NCI-H1105 treated with DMSO at 0.1 percent for 48 hours (cell line): Measurements from ENCODE around the gene TTC28.

Source experiments
- DNase-seq: peaks from one replicate; lab custom pipeline; 2025; lab: John Stamatoyannopoulos, UW

TTC28 gene

DNA sequence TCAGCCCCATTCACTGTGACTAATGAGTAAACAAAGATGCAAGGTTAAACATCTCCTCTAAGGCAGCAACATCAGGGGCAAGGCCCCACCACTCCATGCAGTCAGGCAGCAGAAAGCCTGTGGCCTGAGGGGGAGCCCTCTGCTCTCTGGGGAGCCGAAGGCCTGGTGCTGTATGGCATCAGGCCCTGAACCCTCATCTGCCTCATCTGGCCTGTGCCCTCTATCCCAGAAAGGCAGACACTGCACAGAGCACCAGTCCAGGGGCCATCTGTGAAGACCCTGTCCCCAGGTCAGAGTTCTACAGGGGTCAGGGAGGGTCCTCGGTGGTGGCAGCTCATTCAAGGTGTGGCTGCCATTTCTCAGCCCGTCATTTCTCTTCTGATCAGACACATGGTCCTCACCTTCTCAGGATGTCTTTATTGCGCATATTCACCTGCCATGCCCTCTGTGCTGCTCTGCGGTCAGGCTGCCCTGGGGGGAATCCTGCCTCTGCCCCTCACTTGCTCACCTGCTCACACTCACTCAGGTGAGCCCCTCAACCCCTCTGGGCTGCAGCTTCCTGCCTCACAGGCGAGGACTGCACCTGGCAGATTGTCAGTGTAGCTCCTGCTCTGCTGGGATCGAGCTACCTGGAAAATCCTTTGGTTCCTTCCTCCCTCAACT is 657.5 kb downstream of the TTC28 start:
- DNase-seq = no peak

DNA sequence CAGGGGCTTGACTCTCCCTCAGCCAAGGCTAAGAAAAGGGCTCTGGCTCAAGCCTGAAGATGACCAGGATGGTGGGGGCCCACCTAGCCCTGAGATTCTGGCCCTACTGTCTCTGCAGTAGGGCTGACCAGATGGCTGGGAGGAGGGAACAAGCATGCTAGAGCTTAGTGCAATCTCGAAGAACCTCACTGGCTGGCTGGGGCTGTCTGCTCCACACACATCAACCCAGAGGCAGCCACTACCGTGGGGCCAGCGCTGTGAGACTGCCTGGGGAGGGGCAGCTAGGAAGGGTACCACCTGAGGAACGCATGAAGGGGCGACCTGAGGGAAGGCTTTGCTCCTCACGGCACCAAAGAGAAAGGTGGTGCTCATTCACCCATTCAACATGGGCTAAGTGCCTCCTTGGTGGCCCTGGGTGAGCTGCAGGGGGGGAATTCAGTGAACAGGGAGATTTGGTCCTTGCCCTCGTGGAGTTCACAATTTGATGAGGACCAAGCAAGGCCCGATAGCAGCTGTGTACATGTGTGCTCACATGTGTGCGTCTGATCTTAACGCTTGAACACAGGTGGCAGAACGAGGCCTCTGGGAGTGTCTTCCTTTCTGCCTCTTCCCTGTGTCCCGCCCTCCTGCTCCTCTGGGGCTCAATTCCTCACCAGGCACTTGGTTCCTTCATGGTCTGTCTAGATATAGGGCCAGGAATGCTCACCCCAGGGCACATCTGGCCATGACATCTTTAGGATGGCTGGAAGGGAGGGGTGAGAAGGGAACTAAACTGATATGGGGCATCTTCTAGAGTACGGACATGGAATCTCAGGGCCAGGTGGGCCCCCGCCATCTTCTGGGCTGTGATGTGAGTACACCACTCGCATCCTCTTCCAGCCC is 658.3 kb downstream of the TTC28 start:
- no peak for DNase-seq

GRCh38 chr22:28019881-28020861 is 659.5 kb downstream of the TTC28 start:
- DNase-seq = peak; percentile 23

- no peak for DNase-seq
These were observed 660.3 kb downstream of the TTC28 start for GRCh38 chr22:28019360-28019759.

- DNase-seq = no peak
These were observed 661.1 kb downstream of the TTC28 start for GRCh38 chr22:28018461-28018927.

GRCh38 chr22:28017859-28018258 is 661.8 kb downstream of the TTC28 start:
- DNase-seq = no peak

DNA sequence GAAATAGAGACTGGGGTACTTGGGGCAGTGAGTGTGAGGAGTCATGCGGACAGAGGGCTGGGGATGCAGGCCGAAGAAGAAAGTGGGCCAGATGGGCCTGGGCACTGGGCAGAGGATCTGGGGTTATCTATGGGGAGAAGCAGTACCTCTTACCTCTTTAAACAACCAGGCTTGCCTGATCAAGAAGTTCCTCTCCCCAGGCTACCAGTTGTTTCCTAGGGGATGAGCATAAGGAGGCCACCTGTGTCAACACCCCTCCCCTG is 662.2 kb downstream of the TTC28 start:
- no peak for DNase-seq

- no peak for DNase-seq
These were observed 662.7 kb downstream of the TTC28 start for GRCh38 chr22:28016781-28017557.

GRCh38 chr22:28015676-28016601 is 663.7 kb downstream of the TTC28 start:
- no peak for DNase-seq

DNA sequence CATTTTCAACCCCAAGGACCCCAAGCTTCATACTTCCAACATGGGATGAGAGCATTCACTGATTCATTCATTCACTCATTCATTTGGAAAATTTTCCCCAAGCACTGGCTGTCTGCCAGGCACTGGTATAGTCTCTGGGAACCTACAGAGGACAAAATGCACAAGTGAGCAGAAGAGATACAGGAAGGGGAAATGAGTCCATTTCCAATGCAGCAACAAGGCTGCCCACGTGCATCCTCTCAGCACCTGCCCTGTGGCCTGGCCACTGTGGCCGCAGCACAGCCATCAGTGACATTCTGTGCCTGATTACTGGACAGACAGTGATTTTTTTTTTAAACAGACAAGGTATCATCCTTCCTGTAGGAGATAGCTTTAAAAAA is 664.6 kb downstream of the TTC28 start:
- DNase-seq = no peak

DNA sequence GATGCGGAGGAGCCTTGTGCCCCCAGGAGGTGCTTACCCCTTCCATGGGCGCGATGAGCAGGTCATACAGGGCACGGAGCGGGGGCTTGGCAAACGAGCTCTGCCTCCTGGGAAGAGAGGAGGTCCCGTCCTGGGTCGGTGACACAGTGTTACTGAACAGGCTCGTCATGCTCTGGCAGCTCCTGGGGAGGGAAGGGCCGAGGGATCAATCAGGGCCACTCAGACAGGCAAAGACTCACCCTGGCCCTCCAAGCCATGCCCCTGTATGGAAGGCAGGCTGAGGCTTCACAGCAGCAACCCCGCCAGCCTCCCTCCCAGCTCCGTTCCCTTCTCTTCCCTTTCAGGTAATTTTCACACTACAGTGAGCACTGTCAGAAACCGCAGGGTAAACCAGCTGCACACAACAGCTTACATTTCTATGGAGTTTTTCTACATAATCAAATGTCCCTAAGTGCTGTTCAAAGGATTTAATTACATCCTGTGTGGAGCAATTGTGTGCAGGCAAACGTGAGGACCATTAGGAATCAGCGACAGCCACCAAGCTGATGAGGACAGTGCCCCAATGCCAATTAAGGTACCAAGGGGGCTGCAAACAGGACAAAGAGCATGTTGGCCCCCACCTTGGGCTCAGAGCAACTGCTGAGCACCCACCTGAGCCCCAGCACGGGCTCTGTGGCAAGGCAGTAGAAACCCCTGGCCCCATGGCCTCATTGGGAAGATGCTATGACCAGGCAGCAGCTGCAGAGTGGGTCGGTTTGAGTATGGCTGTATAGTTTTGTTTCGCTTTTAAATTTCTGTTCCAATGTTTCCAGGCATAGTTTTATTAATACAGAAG is 665.2 kb downstream of the TTC28 start:
- DNase-seq = peak; percentile 84

- no peak for DNase-seq
These were observed 666.0 kb downstream of the TTC28 start for GRCh38 chr22:28013611-28014010.

DNA sequence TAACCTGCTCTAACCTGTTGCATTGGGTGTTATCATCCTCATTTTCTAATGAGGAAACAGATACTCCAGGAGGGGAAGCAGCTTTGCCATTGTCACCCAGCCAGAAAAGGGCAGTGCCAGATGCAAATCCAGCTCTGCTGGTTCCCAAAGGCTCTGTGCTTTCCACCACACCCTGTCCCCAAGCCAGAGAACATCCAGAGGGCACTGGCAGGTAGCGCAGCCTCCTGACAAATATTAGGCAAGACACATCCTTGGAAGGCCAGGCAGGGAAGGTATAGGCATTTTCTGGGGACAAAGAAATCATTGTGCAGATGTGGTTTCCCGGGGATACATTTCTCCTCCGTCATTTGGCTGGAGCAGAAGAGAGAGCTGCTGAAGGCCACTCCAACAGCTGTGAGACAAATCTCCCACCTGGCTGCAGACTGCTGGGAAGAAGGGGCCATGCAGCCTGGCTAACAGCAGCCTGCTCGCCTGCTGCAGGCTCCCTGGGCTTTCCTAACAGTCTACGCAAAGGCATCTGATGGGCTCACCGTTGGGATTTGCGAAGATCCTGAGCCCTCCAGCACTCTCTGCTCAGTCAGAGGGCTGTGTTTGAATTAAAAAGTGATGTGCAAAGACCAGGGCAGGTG is 666.7 kb downstream of the TTC28 start:
- DNase-seq = no peak

DNA sequence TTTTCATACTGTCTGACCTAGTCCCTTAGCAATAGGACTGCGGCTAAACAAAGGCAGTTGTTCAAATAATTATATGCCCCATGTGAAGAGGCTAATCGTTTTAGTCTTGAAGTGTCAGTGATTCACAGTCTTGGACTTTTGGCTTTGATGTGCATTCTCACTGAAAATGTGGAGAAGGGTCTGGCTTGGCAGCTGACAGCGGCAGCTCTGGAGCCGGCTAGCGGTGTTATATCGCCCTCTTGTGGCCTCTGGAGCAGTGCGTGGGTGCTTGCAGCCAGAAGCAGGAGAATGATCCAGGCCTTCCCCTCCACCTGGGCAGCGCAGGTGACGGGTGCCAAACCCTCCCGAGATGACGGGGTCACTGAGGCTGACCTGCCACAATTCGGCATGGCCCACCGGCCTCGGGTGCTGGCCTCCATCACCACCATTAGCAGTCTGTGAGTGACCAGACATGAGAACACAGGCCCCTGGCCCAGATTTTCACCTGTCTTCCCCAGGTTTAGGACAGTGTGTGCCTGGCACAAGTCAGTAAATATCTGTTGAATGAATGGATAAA is 670.3 kb downstream of the TTC28 start:
- peak; percentile 72 for DNase-seq

DNA sequence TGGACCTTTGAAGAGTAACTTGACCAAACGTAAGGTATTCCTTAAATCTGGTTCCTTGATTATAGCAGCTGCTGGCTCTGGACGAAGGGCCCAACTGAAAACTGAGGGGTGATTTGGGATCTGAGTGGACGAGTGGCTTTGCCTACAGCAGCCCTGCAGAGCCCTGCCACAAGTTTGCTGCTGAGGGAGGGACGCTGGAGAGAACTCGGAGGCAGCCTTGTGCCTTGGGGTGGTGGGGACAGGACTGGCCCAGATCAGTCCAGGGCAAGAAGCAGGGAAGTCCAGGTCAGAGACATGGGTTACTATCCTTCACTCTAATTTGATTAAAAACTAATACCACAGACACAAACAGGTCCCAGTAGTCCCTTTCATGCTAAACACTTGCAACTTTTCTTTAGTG is 671.0 kb downstream of the TTC28 start:
- no peak for DNase-seq

DNA sequence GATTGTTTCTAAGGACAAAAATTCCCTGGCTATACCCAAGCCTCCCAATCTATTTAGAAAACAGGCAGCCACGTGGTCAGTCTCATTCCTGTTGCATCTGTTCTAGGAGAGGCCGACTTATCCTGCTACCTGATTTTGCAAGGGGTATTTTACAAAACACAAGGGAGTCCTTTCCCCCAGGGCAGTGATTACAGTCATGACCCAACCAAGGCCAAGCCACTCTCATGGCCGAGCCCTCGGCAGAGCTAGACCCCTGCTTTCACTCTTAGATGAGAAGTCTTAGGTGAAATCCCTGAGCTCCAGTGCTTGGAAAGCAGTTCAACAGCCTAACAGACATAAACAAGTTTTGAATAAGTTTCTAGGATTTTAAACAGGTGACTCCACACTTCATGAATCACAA is 671.6 kb downstream of the TTC28 start:
- no peak for DNase-seq

DNA sequence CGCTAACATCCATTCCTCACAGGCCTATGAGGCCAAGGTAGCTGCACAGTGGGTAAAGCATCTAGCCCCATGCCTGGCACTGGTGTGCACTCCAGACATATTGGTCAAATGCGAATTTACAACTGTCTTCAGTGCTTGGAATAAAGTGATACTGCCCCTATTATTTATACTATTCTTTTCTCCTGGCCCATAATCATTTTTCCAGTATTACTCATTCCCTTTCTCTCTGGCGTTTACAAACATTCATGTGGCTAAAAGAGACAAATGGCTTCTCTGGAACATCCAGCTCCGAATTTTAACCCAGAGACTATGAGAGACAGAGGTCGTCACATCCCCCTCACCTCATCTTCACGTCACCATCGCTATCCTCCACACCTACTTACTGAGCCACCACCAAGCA is 673.4 kb downstream of the TTC28 start:
- no peak for DNase-seq

GRCh38 chr22:28005513-28005912 is 674.1 kb downstream of the TTC28 start:
- DNase-seq = no peak

DNA sequence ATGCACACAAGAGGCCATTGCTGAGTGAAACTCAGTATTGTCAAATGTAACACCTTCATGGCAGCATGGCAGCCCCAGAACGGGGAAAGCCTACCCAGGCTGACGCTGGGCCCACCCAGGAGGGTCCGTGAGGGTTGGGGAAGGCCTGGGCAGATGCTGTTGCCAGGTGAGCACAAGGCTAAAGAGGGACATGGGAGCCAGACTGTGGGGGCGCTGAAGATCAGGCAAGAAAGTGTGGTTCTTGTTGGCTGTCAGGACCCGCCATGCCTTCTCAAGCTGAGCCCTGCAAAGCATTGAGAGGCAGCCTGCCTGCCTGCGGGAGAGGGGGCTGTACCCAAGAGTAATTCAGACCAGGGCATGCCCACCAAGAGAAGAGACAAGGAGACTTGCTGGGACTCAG is 675.6 kb downstream of the TTC28 start:
- no peak for DNase-seq
